Frontal cortex (tissue), 4 donors: ENCODE measurements around the gene SUN1. TPM values are rescaled to one million over a fixed set of nuclear protein-coding genes. Genes with fewer than 3 reads are reported as not detected.
"Not testable (repeated sequence)": the region's sequence is repeated elsewhere in the genome, so short reads cannot be mapped to it uniquely, and the experiment has no call there.

Experiments
- DNase-seq, 2 donors: peaks; one replicate each; pipeline ENCODE4 v3.0.0; 2012; ENCODE audit warnings: low spot score in 2 of 2
- FAIRE-seq: peaks from 2 replicates; lab custom pipeline; 2012; peaks lifted over from hg19 to GRCh38; lab: Jason Lieb, UNC
- total RNA-seq: library from RNA; depleted of rRNA; stranded (reverse); fragments of >200 nt; gene quantifications from one replicate; pipeline ENCODE4 v1.2.3, GENCODE V29; 2014
- donor health status: control.
- donor health status: control.
- donor health status: control.

SUN1 gene, protein sequence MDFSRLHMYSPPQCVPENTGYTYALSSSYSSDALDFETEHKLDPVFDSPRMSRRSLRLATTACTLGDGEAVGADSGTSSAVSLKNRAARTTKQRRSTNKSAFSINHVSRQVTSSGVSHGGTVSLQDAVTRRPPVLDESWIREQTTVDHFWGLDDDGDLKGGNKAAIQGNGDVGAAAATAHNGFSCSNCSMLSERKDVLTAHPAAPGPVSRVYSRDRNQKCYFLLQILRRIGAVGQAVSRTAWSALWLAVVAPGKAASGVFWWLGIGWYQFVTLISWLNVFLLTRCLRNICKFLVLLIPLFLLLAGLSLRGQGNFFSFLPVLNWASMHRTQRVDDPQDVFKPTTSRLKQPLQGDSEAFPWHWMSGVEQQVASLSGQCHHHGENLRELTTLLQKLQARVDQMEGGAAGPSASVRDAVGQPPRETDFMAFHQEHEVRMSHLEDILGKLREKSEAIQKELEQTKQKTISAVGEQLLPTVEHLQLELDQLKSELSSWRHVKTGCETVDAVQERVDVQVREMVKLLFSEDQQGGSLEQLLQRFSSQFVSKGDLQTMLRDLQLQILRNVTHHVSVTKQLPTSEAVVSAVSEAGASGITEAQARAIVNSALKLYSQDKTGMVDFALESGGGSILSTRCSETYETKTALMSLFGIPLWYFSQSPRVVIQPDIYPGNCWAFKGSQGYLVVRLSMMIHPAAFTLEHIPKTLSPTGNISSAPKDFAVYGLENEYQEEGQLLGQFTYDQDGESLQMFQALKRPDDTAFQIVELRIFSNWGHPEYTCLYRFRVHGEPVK
- 103 TPM for total RNA-seq

GRCh38 chr7:832167-832967 is at the start of gene SUN1:
Gene SUN1, plus strand, starts transcription at chr7:832476. Its CDS starts 49 bp downstream, at chr7:832525.
- no peak for DNase-seq
- FAIRE-seq = no peak

GRCh38 chr7:782718-783449 is 49.4 kb upstream of the SUN1 start:
- DNase-seq (no peak), FAIRE-seq (no peak)

DNA sequence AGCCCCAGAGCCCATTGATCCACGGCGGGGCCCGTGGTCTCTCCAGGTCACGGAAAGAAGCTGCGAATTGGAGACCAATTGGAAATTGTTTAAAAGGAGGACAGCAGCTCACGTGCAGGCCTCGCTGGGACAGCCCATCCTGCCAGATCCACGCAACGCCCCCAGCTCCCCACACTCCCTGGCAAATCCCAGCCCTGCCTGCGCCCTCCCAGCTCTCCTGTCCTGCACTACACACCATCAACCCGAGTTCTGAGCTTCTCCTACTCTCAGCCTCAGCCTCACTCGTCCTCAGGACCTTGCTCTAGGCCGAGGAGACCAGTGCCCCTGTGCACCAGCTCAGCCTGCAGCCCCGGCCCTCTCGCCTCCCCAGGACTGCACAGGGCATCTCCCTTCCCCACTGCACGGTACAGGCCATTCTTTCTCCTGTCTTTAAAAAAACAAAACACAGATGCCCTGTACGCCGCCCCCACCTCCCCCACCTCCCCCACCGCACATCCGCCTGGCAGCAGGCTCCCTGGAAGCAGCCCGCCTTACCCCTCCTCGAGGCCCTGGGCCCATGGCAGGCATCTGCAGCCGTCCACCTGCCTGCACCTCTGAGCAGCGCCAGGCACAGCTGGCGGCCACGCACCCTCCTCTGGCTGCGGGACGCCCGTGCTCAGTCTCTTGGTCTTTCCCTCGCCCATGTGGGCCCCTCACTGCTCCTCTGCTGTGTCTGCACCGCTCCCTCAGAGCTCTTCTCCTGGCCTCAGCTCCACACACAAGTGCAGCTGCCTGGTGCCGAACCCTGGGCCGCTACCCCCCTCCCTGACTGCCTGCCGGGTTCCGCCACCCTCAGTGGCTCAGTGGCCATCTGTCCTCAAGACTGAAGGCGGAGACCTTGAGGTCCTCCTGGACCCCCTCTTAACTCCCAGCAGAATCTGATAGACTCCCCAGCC is 48.5 kb upstream of the SUN1 start:
- DNase-seq = no peak
- FAIRE-seq = no peak

DNA sequence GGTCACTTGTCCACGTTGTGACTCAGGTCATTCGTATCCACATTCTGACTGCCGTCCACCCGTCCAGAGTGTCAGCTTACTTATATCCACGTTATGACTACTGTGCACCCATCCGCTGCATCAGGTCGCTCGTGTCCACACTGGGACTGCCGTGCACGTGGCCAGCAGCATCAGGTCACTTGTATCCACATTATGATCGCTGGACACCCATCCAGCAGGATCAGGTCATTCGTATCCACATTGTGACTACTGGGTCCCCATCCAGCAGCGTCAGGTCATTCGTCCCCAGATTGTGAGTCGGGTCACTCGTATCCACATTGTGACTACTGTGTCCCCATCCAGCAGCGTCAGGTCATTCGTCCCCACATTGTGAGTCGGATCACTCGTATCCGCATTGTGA is 47.3 kb upstream of the SUN1 start:
- DNase-seq = no peak
- FAIRE-seq = no peak

DNA sequence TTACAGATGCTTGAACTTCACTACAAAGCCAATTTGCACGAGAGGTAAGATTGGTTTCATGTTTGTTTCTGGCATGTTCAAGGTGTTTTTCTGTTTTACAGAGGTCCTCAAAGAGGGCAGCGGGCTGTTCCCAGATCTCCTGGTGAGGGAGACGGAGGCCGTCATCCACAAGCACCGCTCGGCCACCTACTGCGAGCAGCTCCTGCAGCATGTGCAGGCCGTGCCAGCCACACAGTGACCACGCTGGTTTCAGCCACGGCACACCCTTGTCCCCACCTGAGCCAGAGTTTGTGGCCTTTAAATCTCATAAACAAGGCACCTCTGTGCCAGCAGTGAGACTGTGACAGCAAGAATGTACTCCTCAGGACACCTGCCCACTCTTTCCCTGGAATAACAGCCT is 46.9 kb upstream of the SUN1 start:
- DNase-seq = no peak

GRCh38 chr7:786472-787255 is 45.6 kb upstream of the SUN1 start:
- FAIRE-seq = no peak

More for the DNA sequence above, 46.9 kb upstream of the SUN1 start:
- no peak for FAIRE-seq

DNA sequence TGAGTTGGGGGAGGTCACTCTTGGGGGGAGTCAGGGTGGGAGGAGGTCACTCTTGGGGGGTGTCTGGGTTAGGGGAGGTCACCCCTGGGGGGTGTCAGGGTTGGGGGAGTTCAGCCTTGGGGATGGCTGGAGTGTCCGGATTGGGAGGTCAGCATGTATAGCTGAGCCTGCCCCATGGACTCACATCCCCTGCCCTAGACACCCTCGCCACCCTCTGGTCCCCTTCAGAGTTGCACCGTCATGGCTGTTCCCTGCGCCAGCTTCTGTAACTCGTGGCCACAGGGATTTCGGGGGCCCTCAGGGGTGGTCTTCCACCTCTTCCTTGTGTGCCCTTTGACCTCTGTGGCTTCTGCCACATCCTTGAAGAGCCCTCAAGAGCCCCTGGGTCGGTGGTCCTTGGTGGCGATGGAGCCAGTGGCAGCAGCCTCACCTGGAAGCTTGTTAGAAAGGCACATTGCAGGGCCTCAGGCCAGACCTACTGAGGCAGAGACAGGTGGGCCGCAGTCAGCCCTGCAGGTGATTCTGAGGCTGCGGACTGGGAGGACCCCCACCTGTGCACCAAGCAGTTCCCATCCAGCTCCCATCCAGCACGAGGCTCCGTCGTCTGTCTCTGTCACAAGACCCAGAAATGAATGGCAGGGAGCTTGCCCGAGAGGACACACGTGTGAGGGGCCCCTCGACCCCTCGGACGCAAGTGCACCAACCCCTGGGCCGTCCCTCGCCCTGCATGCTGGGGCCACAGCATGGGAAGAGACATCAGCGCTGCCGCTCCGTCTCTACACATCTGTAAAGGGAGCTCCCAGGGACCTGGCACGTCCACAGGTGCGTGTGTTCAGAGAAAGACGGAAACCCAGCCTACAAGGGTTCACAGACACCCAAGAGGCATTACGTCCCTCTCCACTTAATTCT is 44.7 kb upstream of the SUN1 start:
- DNase-seq (no peak), FAIRE-seq (no peak)

More at GRCh38 chr7:786472-787255, 45.6 kb upstream of the SUN1 start:
- DNase-seq = peak; percentile 72 to 85

GRCh38 chr7:791519-791918 is 40.8 kb upstream of the SUN1 start:
- FAIRE-seq (no peak), DNase-seq (no peak)

DNA sequence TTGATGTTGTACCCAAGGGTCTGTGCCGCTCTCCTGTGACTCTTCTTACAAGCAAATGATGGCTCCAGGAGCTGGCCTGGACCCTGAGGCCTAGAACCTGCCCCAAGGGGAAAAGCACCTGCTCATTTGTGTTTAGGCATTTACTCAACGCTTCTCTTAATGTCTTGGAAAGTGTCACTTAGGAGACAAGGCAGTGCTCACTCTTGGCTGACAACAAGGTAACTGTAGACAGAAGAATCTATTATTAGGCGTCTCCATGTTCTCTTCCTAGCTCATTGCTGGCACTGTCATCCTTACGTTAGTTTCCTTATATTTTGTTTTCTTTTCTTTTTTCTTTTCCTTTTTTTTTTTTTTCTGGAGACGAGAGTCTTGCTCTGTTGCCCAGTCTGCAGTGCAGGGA is 38.1 kb upstream of the SUN1 start:
- DNase-seq = no peak
- no peak for FAIRE-seq

- FAIRE-seq (no peak), DNase-seq (no peak)
Measured at GRCh38 chr7:794671-795329, 37.5 kb upstream of the SUN1 start.

DNA sequence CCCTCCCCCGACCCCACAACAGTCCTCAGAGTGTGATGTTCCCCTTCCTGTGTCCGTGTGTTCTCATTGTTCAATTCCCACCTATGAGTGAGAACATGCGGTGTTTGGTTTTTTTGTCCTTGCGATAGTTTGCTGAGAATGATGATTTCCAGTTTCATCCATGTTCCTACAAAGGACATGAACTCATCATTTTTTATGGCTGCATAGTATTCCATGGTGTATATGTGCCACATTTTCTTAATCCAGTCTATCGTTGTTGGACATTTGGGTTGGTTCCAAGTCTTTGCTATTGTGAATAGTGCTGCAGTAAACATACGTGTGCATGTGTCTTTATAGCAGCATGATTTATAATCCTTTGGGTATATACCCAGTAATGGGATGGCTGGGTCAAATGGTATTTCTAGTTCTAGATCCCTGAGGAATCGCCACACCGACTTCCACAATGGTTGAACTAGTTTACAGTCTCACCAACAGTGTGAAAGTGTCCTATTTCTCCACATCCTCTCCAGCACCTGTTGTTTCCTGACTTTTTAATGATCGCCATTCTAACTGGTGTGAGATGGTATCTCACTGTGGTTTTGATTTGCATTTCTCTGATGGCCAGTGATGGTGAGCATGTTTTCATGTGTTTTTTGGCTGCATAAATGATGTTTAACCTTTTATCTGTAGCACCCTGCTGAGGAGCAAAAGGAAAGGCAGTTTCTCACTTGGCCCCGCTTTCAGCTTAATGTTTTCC is 35.7 kb upstream of the SUN1 start:
- FAIRE-seq, DNase-seq: not testable (repeated sequence)

GRCh38 chr7:798921-799470 is 33.3 kb upstream of the SUN1 start:
- FAIRE-seq (no peak), DNase-seq (no peak)

DNA sequence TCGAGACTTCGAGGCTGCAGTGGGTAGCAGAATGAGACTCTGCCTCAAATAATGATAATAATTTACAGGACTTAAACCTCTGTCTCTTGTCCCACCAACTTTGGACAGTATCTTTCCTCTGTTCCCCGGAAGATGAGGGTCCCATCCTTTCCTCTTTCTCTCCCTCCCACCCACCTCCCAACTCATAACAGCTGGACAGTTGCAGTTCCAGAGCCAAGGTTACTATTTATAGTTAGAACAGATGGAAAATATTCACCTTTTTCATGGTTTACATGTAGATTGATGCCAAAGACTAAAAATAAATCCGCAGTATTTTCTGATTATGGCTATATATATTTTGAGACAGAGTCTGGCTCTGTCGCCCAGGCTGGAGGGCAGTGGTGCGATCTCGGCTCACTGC is 31.6 kb upstream of the SUN1 start:
- DNase-seq (no peak), FAIRE-seq (no peak)

DNA sequence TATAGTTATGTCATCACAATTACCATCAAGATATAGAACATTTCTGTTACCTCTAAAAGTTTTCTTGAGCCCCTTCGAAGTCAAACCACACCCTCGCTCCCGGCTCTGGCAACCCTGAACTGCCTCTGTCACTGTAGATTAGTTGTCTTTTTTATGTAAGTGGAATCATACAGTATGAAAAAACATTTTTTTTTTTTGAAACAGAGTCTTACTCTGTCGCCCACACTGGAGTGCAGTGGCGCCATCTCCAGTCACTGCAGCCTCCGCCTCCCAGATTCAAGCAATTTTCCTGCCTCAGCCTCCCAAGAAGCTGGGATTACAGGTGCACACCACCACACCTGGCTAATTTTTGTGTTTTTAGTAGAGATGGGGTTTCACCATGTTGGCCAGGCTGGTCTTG is 30.9 kb upstream of the SUN1 start:
- not testable (repeated sequence) for FAIRE-seq, DNase-seq

DNA sequence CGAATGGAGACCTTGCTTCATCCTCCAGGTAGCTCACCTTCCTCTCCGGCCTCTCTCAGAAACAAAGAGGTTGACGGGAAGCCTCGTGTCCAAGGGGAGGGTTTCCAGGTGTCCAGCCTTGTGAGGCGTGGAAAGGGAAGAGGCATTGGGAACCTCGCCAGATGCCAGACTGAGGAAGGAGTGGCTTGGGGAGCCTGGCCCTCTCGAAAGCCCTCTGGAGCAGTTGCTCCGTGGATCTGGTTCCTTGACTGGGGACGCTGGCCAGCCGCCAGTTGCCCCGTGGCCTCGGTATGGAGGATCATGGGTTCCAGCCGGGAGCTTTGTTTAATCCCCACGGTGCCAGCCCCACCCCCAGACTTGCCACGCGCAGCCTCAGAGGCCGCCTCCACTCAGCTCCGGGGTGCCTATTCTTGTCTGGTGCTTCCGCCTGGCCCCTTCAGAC is 30.3 kb upstream of the SUN1 start:
- FAIRE-seq = no peak
- DNase-seq = no peak
